H1 (cell line): Measurements from ENCODE around the gene SPATS2. TPM values are rescaled to one million over a fixed set of nuclear protein-coding genes. Genes with fewer than 3 reads are reported as not detected.

Experiments
- ASH2L ChIP-seq: fragments of 200-600, 300-600 bp; sonication (generic); IDR thresholded peaks from one replicate; pipeline ENCODE4 v1.7.1; 2017; ENCODE audit warnings: low read length
- CHD2 ChIP-seq: IDR thresholded peaks from 2 replicates; pipeline ENCODE4 v1.6.1; 2012; ENCODE audit warnings: low read length, improper control_type of control experiment
- HDAC2 ChIP-seq, 2 experiments: fragments of 300-600 bp in 1 of 2; sonication (generic) in 1 of 2; IDR thresholded peaks; 2 replicates each; pipeline ENCODE4 v1.6.1; 2011 to 2012; ENCODE audit warnings: low read depth in 2 of 2, low read length in 2 of 2, mild to moderate bottlenecking in 2 of 2, moderate library complexity in 2 of 2, borderline replicate concordance in 1 of 2, inconsistent platforms in 1 of 2
- KDM4A ChIP-seq: IDR thresholded peaks from one replicate; pipeline ENCODE4 v1.7.1; 2012; ENCODE audit warnings: low read depth, mild to moderate bottlenecking, moderate library complexity, low read length, inconsistent platforms; ENCODE audit not compliant: severe bottlenecking
- MAFK ChIP-seq: IDR thresholded peaks from 2 replicates; pipeline ENCODE4 v1.6.1; 2012; ENCODE audit warnings: low read depth, mild to moderate bottlenecking, improper control_type of control experiment, low read length
- POLR2AphosphoS5 ChIP-seq: IDR thresholded peaks from 2 replicates; pipeline ENCODE4 v1.6.1; 2011; ENCODE audit warnings: low read depth, low read length
- POU5F1 ChIP-seq: IDR thresholded peaks from 2 replicates; pipeline ENCODE4 v1.6.1; 2011; ENCODE audit warnings: low read depth, mild to moderate bottlenecking, low read length, moderate library complexity
- RAD21 ChIP-seq, 2 experiments: IDR thresholded peaks in 1 of 2; conservative IDR thresholded peaks in 1 of 2; 2 replicates each; pipeline ENCODE4 v1.6.1; 2011; ENCODE audit warnings: low read depth in 2 of 2, low read length in 2 of 2, improper control_type of control experiment in 1 of 2, inconsistent platforms in 1 of 2, mild to moderate bottlenecking in 1 of 2, moderate library complexity in 1 of 2
- RBBP5 ChIP-seq: IDR thresholded peaks from 2 replicates; pipeline ENCODE4 v1.7.1; 2012; ENCODE audit warnings: low read depth, mild to moderate bottlenecking, inconsistent platforms, low read length, moderate library complexity, borderline replicate concordance
- SAP30 ChIP-seq: fragments of 300-600 bp; sonication (generic); IDR thresholded peaks from 2 replicates; pipeline ENCODE4 v1.7.1; 2012; ENCODE audit warnings: low read length, moderate library complexity, mild to moderate bottlenecking, inconsistent platforms; ENCODE audit not compliant: insufficient read depth, insufficient replicate concordance
- SIN3A ChIP-seq, 2 experiments: IDR thresholded peaks in 1 of 2; conservative IDR thresholded peaks in 1 of 2; 2 replicates each; pipeline ENCODE4 v1.6.1; 2011 to 2012; ENCODE audit warnings: low read length in 2 of 2, improper control_type of control experiment in 1 of 2, low read depth in 1 of 2, mild to moderate bottlenecking in 1 of 2
- SP1 ChIP-seq: IDR thresholded peaks from 2 replicates; pipeline ENCODE4 v1.6.1; 2011; ENCODE audit warnings: low read depth, low read length
- TAF7 ChIP-seq: optimal IDR thresholded peaks from 2 replicates; pipeline ENCODE3; 2011; ENCODE audit warnings: low read depth, mild to moderate bottlenecking, inconsistent platforms, low read length, moderate library complexity, borderline replicate concordance
- TBP ChIP-seq: IDR thresholded peaks from 2 replicates; pipeline ENCODE4 v1.6.1; 2011; ENCODE audit warnings: low read depth, low read length, improper control_type of control experiment
- ZNF274 ChIP-seq: IDR thresholded peaks from 2 replicates; pipeline ENCODE4 v1.7.0; 2012; ENCODE audit warnings: low read length, borderline replicate concordance; ENCODE audit errors: extremely low read depth
- polyA plus RNA-seq, 7 experiments: library from polyadenylated mRNA; depleted of rRNA in 3 of 7; stranded (reverse) in 5 of 7; unstranded in 2 of 7; fragments of >200 nt in 5 of 7; fragments of 200-250 nt in 2 of 7; gene quantifications; 1 replicate in 5 of 7; 2 replicates in 1 of 7; 4 replicates in 1 of 7; pipeline versions ENCODE4 v1.2.1 to v1.2.3, GENCODE V29; 2011 to 2013; ENCODE audit warnings: missing spikeins in 2 of 7, mixed read lengths in 2 of 7
- total RNA-seq: library from RNA; stranded (reverse); fragmentation: NEBNext Ultra II Directional; extraction: Animal tissue kit (Norgen Biotek cat#: 25700); gene quantifications from 2 replicates; pipeline ENCODE4 v1.2.1, GENCODE V29; 2021
- TF ChIP-seq, protein P1 (sequence below): IDR thresholded peaks from 2 replicates; pipeline ENCODE4 v1.6.1; 2012; ENCODE audit warnings: inconsistent platforms

SPATS2 gene
- total and polyA plus RNA-seq, 2 of the 8 experiments (the other 6 are each of a cell fraction or from before 2014, with no cell fraction given), result 19.2 to 24.5 TPM

DNA sequence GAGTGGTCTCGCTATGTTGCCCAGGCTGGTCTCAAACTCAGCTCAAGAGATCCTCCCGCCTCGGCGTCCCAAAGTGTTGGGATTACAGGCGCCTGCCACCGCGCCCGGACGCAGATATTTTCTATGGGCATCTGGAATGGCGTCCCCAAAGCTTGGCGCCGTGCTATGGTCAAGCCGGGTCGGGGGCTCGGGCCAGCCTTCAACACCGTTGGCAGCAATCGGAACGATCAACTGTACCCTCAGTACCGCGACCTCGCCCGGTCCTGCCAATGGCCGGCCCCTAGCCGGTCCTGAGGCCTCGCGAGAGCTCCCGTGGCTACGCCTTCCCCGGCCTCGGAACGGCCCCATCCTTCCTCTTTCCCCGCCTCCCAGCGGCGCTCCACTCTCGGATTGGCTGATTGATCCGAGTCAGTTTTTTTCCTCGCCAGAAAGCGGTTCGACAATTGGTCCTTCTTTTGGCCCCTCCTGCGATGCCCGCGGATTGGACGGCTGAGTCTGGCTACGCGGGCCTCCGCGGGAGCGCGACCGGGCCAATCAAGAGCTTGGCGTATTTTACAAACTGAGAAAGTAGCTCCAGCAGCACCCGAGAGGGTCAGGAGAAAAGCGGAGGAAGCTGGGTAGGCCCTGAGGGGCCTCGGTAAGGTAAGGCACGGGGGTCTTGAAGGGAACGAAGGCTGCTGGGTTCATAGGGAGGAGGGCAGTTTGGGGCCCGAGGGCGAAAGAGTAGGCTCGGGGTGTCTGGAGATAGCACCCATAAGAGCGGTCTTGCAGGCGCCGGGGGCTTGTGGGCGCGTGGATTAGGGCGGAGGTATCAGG is 44.3 kb upstream of the SPATS2 start, which contains the start of gene TROAP (continued):
- peak; percentile 54 for TF ChIP-seq SAP30
- TF ChIP-seq ASH2L, result peak; percentile 51
- TF ChIP-seq, protein P1, sequence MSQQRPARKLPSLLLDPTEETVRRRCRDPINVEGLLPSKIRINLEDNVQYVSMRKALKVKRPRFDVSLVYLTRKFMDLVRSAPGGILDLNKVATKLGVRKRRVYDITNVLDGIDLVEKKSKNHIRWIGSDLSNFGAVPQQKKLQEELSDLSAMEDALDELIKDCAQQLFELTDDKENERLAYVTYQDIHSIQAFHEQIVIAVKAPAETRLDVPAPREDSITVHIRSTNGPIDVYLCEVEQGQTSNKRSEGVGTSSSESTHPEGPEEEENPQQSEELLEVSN, result peak; percentile 10; the same call in 1 of the 2 replicates
- TF ChIP-seq MAFK, result no peak
- 0 out of 2 replicates have a peak, but pooled peaks have one; percentile 14 for TF ChIP-seq RBBP5
- peak; percentile 88 for TF ChIP-seq CHD2
- TF ChIP-seq KDM4A, result peak; percentile 79
- TF ChIP-seq SIN3A (conservative IDR thresholded peaks at IDR 0.05 in 1 of 2, IDR thresholded peaks at IDR 0.05 in 1 of 2; ENCODE audit: low read depth in 1 of 2, low read length in 2 of 2), result peak in 1 of 2 experiments; percentile 16; a peak in 1 of 4 replicates
- peak; percentile 83; the same call in 1 of the 2 replicates for TF ChIP-seq SP1
- no peak for TF ChIP-seq POU5F1
- peak in 1 of 2 experiments; percentile 56; a peak in 1 of 4 replicates for TF ChIP-seq HDAC2 (IDR thresholded peaks at IDR 0.05; ENCODE audit: borderline replicate concordance in 1 of 2, low read depth in 2 of 2, low read length in 2 of 2)
- TF ChIP-seq ZNF274, result no peak
- TF ChIP-seq POLR2AphosphoS5, result peak; percentile 71
- no peak for TF ChIP-seq RAD21 (IDR thresholded peaks at IDR 0.05 in 1 of 2, conservative IDR thresholded peaks at IDR 0.05 in 1 of 2; ENCODE audit: low read depth in 2 of 2, low read length in 2 of 2)
- TF ChIP-seq TAF7, result peak; percentile 80
- TF ChIP-seq TBP, result peak; percentile 36; the same call in 1 of the 2 replicates
